GM12878 (cell line): ENCODE data around the gene MFSD6. TPM values are rescaled to one million over a fixed set of nuclear protein-coding genes. Genes with fewer than 3 reads are reported as not detected.

ENCODE experiments used
- CHD2 ChIP-seq: IDR thresholded peaks from 2 replicates; pipeline ENCODE4 v1.6.1; 2011; ENCODE audit warnings: low read depth, low read length, improper control_type of control experiment, borderline replicate concordance
- POLR2AphosphoS5 ChIP-seq: IDR thresholded peaks from 2 replicates; pipeline ENCODE4 v1.6.1; 2011; ENCODE audit warnings: mild to moderate bottlenecking, low read length, inconsistent platforms
- RELB ChIP-seq: fragments of 450-650 bp; IDR thresholded peaks from 2 replicates; pipeline ENCODE4 v1.6.1; 2017; ENCODE audit warnings: low read depth, mild to moderate bottlenecking, moderate library complexity
- TBL1XR1 ChIP-seq: IDR thresholded peaks from 2 replicates; pipeline ENCODE4 v1.6.1; 2012; ENCODE audit warnings: low read depth, low read length, improper control_type of control experiment
- ZNF274 ChIP-seq: IDR thresholded peaks from one replicate; pipeline ENCODE4 v1.8.0; 2011; ENCODE audit not compliant: insufficient read length, insufficient read depth
- ZNF384 ChIP-seq: IDR thresholded peaks from 2 replicates; pipeline ENCODE4 v1.6.1; 2012; ENCODE audit warnings: low read depth, mild to moderate bottlenecking, low read length, improper control_type of control experiment, borderline replicate concordance
- ZNF592 ChIP-seq: fragments of 450-650 bp; IDR thresholded peaks from 2 replicates; pipeline ENCODE4 v1.6.1; 2017; ENCODE audit warnings: mild to moderate bottlenecking, moderate library complexity
- polyA plus RNA-seq, 11 experiments: library from polyadenylated mRNA; depleted of rRNA in 4 of 11; unstranded in 6 of 11; stranded (reverse) in 5 of 11; fragments of >200 nt; fragmentation: Nextera tagmentation in 4 of 11; fragmentation: Illumina TruSeq in 1 of 11; extraction: Ambion mirVana in 4 of 11; extraction: Trizol in 1 of 11; gene quantifications; 1 replicate in 1 of 11; 2 replicates in 10 of 11; pipeline versions ENCODE4 v1.2.1 to v1.2.3, GENCODE V29; 2011 to 2016; ENCODE audit warnings: inconsistent platforms in 2 of 11, missing spikeins in 2 of 11, low read depth in 1 of 11
- total RNA-seq, 4 experiments: library from RNA; depleted of rRNA in 3 of 4; stranded (reverse); fragments of >200 nt in 3 of 4; fragmentation: Illumina TruSeq in 1 of 4; extraction: Trizol in 1 of 4; gene quantifications; 2 replicates each; pipeline versions ENCODE4 v1.2.1 to v1.2.3, GENCODE V29; 2013 to 2021
- TF ChIP-seq, protein P1 (sequence below): fragments of 450-650 bp; formaldehyde crosslinking; IDR thresholded peaks from 2 replicates; pipeline ENCODE4 v1.4.0; 2020; ENCODE audit warnings: mild to moderate bottlenecking, moderate library complexity

The MFSD6 gene
- total and polyA plus RNA-seq, 10 of the 15 experiments (the other 5 are each of a cell fraction or from before 2014, with no cell fraction given) = 6.7 to 42.6 (median 24.2) TPM

DNA sequence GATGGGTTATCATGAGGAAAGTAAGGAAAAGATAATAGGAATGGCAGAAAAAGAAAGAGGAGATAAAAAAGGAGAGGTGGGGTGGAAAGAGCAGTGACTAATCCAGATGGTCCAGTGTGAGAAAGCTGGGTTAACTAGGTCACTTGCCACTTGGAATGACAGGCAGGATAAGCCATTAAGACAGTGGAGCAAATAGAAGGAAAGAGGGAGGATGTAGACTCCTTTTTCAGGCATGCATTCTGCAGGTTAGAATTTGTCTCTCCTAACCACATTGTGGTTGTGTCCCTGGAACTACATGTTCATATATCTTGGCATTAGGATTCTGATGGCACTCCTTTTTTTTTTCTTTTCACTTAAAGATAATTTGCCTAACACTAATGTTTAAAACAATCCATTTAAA lies 139.7 kb downstream of the MFSD6 start (continued):
- TF ChIP-seq ZNF592 (no peak), CHD2 (no peak), RELB (no peak), ZNF274 (no peak), ZNF384 (no peak), TBL1XR1 (no peak), POLR2AphosphoS5 (no peak)
- TF ChIP-seq, protein P1, sequence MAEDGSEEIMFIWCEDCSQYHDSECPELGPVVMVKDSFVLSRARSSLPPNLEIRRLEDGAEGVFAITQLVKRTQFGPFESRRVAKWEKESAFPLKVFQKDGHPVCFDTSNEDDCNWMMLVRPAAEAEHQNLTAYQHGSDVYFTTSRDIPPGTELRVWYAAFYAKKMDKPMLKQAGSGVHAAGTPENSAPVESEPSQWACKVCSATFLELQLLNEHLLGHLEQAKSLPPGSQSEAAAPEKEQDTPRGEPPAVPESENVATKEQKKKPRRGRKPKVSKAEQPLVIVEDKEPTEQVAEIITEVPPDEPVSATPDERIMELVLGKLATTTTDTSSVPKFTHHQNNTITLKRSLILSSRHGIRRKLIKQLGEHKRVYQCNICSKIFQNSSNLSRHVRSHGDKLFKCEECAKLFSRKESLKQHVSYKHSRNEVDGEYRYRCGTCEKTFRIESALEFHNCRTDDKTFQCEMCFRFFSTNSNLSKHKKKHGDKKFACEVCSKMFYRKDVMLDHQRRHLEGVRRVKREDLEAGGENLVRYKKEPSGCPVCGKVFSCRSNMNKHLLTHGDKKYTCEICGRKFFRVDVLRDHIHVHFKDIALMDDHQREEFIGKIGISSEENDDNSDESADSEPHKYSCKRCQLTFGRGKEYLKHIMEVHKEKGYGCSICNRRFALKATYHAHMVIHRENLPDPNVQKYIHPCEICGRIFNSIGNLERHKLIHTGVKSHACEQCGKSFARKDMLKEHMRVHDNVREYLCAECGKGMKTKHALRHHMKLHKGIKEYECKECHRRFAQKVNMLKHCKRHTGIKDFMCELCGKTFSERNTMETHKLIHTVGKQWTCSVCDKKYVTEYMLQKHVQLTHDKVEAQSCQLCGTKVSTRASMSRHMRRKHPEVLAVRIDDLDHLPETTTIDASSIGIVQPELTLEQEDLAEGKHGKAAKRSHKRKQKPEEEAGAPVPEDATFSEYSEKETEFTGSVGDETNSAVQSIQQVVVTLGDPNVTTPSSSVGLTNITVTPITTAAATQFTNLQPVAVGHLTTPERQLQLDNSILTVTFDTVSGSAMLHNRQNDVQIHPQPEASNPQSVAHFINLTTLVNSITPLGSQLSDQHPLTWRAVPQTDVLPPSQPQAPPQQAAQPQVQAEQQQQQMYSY = no peak
